ENCODE data around the gene IRGQ. TPM values are rescaled to one million over a fixed set of nuclear protein-coding genes. Genes with fewer than 3 reads are reported as not detected.

IRGQ gene
- total RNA-seq, 1 experiment from 2014 or later: 23.3 TPM

DNA sequence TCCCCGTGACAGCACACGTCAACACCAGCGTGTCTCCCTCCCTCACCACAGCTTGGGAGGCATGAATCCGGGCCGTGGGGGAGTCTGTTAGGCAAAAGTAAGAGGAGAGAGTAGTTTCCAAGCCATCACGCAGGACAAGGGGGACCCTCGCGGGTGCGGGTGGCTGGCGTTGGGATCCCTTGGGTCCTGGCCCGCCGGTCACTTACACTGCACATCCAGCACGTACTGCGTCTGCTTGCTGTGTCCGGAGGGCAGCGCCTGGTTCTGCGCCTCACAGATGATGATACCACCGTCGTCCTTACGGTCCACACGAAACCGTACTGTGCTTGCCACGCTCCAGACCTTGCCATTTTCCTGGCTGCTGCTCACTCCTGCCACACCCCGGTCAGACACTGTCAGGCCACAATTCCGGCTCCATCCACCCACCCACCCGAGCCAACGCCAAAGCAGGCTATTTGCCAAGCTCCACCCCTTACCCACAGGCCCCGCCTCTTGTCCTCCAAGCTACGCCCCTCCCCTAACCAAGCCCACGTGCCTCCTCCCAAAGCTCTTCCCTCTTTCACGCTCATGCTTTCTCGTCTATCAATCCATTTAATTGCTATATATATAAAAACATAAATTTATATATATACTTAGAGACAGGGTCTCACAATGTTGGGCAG lies 30.1 kb upstream of the IRGQ start:
- Histone ChIP-seq H2AFZ (no peak overlapping the region), H4K20me1 (ENCODE audit: insufficient read depth) (no peaks in the 10 kb centered on the region), H3K36me3 (ENCODE audit: low read depth) (no peaks in the 10 kb centered on the region), H3F3A (ENCODE audit: insufficient read depth, low read depth) (peaks cover 17% of the 10 kb centered on the region; the same call in 1 of the 2 replicates), H3K4me1 (replicated peaks; ENCODE audit: insufficient read depth) (no peaks in the 10 kb centered on the region), H3K27ac (no peak overlapping the region), H3K9me2 (ENCODE audit: insufficient read depth) (no peaks in the 10 kb centered on the region), H3K9me3 (ENCODE audit: insufficient read depth, low read depth) (no peaks in the 10 kb centered on the region), H3K79me2 (ENCODE audit: low read depth) (0 out of 2 replicates have a peak, but pooled peaks cover under 1% of the 10 kb centered on the region), H3K4me3 (no peak overlapping the region), H3K4me2 (no peak overlapping the region), H3K27me3 (ENCODE audit: insufficient read depth, low read depth) (no peaks in the 10 kb centered on the region)
- DNase-seq: no peak
- CTCF ChIA-PET: no interaction called here
- POLR2A ChIA-PET (ENCODE audit: unreplicated experiment): no interaction called here
- no TSS peak for BruUV-seq (replicated peaks)
- TF ChIP-seq EZH2 (IDR thresholded peaks at IDR 0.05; ENCODE audit: low read depth) (no peak), CTCF (conservative IDR thresholded peaks at IDR 0.05) (no peak)
- intact Hi-C loops (cut with micrococcal nuclease; ENCODE audit: unreplicated experiment): no loop called here

GRCh38 chr19:43624933-43625332 lies 29.0 kb upstream of the IRGQ start:
- POLR2A ChIA-PET (ENCODE audit: unreplicated experiment): no interaction called here
- no peak overlapping the region for H3K27ac ChIP-seq

More at GRCh38 chr19:43624933-43625332, 29.0 kb upstream of the IRGQ start:
- Histone ChIP-seq H3K79me2 (ENCODE audit: low read depth) (0 out of 2 replicates have a peak, but pooled peaks cover 8% of the 10 kb centered on the region), H3K9me3 (ENCODE audit: insufficient read depth, low read depth) (no peaks in the 10 kb centered on the region), H4K20me1 (ENCODE audit: insufficient read depth) (no peaks in the 10 kb centered on the region), H3K9me2 (ENCODE audit: insufficient read depth) (no peaks in the 10 kb centered on the region), H3K4me3 (no peak overlapping the region), H3K4me1 (replicated peaks; ENCODE audit: insufficient read depth) (peaks cover 9% of the 10 kb centered on the region), H3K27me3 (ENCODE audit: insufficient read depth, low read depth) (no peaks in the 10 kb centered on the region), H3K4me2 (no peak overlapping the region), H3F3A (ENCODE audit: insufficient read depth, low read depth) (peaks cover 26% of the 10 kb centered on the region; the same call in 1 of the 2 replicates), H2AFZ (no peak overlapping the region), H3K36me3 (ENCODE audit: low read depth) (no peaks in the 10 kb centered on the region)
- BruUV-seq (replicated peaks): no TSS peak
- CTCF ChIA-PET: interaction anchor here (0.6 kb wide), 1 partner anchor 72 kb away, joined by 3 read pairs; no protein-coding TSS in a partner anchor
- intact Hi-C loops (cut with micrococcal nuclease; ENCODE audit: unreplicated experiment): no loop called here
- TF ChIP-seq EZH2 (IDR thresholded peaks at IDR 0.05; ENCODE audit: low read depth) (no peak), CTCF (conservative IDR thresholded peaks at IDR 0.05) (no peak)
- DNase-seq: no peak

Measured in PC-9 (cell line).